Natural killer cell (primary cell): ENCODE results near the gene SSR2. TPM values are rescaled to one million over a fixed set of nuclear protein-coding genes. Genes with fewer than 3 reads are reported as not detected.

Experiments used
- ATAC-seq, 3 donors: fragments of 150-1000 bp in 2 of 3; fragments of 200-7000 bp in 1 of 3; cut with Tn5 transposase; 1 replicate in 1 of 3; 2 replicates in 2 of 3; pipeline ENCODE4 v1.10.0; 2021; ENCODE audit warnings: mild to moderate bottlenecking in 2 of 3, moderate library complexity in 2 of 3
- DNase-seq, 2 donors: peaks; one replicate each; pipeline versions ENCODE4 v3.0.0 to v3.0.0-alpha.2; 2013 to 2021; ENCODE audit warnings: mixed read lengths in 1 of 2
- H3K27ac ChIP-seq: one replicate; pipeline ENCODE4 v1.5.1; 2013; ENCODE audit warnings: mild to moderate bottlenecking, low read length
- H3K27me3 ChIP-seq: one replicate; pipeline ENCODE4 v1.6.1; 2013; ENCODE audit warnings: low read length; ENCODE audit not compliant: control insufficient read depth, insufficient read depth
- H3K36me3 ChIP-seq: one replicate; pipeline ENCODE4 v1.6.1; 2013; ENCODE audit warnings: low read length; ENCODE audit not compliant: control insufficient read depth, insufficient read depth
- H3K4me1 ChIP-seq: one replicate; pipeline ENCODE4 v1.6.1; 2013; ENCODE audit warnings: low read length; ENCODE audit not compliant: control insufficient read depth, insufficient read depth
- H3K4me3 ChIP-seq: one replicate; pipeline ENCODE4 v1.5.1; 2013; ENCODE audit warnings: low read length
- H3K9me3 ChIP-seq: one replicate; pipeline ENCODE4 v1.6.1; 2013; ENCODE audit warnings: low read length; ENCODE audit not compliant: control insufficient read depth, insufficient read depth
- H3K27ac Mint-ChIP-seq, 2 donors: one replicate each; pipeline ENCODE4 v1.8.0; 2022; ENCODE audit warnings: mild to moderate bottlenecking in 2 of 2, mixed read lengths in 2 of 2, moderate library complexity in 1 of 2
- H3K27me3 Mint-ChIP-seq, 2 donors: one replicate each; pipeline ENCODE4 v1.8.0; 2022; ENCODE audit warnings: low read depth in 2 of 2, mixed read lengths in 2 of 2
- H3K36me3 Mint-ChIP-seq: one replicate; pipeline ENCODE4 v1.8.0; 2022; ENCODE audit warnings: mixed read lengths
- H3K4me1 Mint-ChIP-seq, 2 donors: one replicate each; pipeline ENCODE4 v1.8.0; 2022; ENCODE audit warnings: mixed read lengths in 2 of 2
- H3K4me3 Mint-ChIP-seq: one replicate; pipeline ENCODE4 v1.8.0; 2022; ENCODE audit warnings: mild to moderate bottlenecking, moderate library complexity, mixed read lengths
- H3K9me3 Mint-ChIP-seq, 2 donors: one replicate each; pipeline ENCODE4 v1.8.0; 2022; ENCODE audit warnings: mixed read lengths in 2 of 2
- WGBS: methylation state at CpG from one replicate; pipeline ENCODE4 v1.1.7; 2013; ENCODE audit warnings: missing lambda C conversion rate; ENCODE audit not compliant: insufficient coverage; 5-methylcytosine and 5-hydroxymethylcytosine counted together
- intact Hi-C: fragments of 100-400 bp; cut with micrococcal nuclease; formaldehyde crosslinking; loops from one replicate; pipeline ENCODE4 v1.14.2; 2022
- total RNA-seq, 4 donors: library from RNA; stranded (reverse); fragments of 120-200 nt in 1 of 4; gene quantifications; one replicate each; pipeline versions ENCODE4 v1.2.3 to v1.2.4, GENCODE V29; 2013 to 2022
- TF ChIP-seq, protein P1 (sequence below): fragments of 200-600 bp; IDR thresholded peaks from one replicate; pipeline ENCODE4 v1.8.0; 2022; ENCODE audit warnings: antibody characterized with exemption

Gene SSR2
- total RNA-seq, 3 donors from 2014 or later (not counting 1 experiment from before 2014, with no cell fraction given), result 209 to 215 (median 211) TPM

DNA sequence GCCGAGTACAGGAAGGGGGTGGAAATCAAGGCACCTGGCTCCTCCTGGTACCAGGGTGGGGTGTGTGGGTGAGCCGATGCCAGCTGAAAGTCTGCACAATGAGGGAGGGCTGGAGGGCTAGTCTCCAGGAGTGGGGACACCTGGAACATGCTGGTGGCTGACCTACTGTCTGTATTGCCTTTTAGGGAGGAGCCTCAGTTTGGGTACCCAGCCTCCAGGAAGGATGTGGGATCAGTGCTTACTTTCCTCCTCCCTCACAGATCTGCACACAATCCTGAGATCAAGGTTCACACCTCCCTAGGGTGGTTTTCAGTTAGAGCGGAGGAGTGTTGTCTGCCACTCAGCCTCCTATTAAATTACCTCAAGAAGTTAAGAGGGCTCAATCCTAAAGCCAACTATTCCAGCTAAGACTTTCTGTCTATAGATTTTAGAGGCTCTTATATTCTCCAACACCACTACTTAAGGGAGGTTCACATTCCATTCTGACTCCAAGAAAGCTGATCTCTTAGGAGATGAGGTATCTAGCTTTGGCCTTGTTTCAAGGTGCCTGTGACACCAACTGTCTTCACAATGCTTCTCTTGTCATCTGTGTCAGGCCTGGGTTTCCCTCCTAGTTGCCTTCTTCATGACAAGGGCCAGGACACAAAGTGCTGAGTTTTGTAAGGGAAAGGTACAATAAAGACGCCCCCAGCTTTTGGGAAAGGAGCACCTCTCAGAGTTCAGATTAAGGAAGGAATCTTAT lies 15.7 kb downstream of the SSR2 start:
- no peaks in the 10 kb centered on the region for H3K9me3 Mint-ChIP-seq
- H3K27ac Mint-ChIP-seq, result peak overlapping the region; percentile 80 to 85
- Histone ChIP-seq H3K4me1 (peaks cover 24% of the 10 kb centered on the region), H3K27me3 (no peaks in the 10 kb centered on the region), H3K9me3 (no peaks in the 10 kb centered on the region), H3K27ac (peak overlapping the region; percentile 62), H3K36me3 (peaks cover 17% of the 10 kb centered on the region), H3K4me3 (no peak overlapping the region)
- WGBS, result 39% methylated on average over 4 of the region's 4 CpGs
- intact Hi-C loops, result no loop called here
- H3K36me3 Mint-ChIP-seq, result no peaks in the 10 kb centered on the region
- H3K27me3 Mint-ChIP-seq, result no peaks in the 10 kb centered on the region
- peak overlapping the region; percentile 70 for H3K4me3 Mint-ChIP-seq
- ATAC-seq (peak; percentile 80 to 87 (median 84)), DNase-seq (peak in 1 of 2 donors; percentile 73)
- TF ChIP-seq, protein P1, sequence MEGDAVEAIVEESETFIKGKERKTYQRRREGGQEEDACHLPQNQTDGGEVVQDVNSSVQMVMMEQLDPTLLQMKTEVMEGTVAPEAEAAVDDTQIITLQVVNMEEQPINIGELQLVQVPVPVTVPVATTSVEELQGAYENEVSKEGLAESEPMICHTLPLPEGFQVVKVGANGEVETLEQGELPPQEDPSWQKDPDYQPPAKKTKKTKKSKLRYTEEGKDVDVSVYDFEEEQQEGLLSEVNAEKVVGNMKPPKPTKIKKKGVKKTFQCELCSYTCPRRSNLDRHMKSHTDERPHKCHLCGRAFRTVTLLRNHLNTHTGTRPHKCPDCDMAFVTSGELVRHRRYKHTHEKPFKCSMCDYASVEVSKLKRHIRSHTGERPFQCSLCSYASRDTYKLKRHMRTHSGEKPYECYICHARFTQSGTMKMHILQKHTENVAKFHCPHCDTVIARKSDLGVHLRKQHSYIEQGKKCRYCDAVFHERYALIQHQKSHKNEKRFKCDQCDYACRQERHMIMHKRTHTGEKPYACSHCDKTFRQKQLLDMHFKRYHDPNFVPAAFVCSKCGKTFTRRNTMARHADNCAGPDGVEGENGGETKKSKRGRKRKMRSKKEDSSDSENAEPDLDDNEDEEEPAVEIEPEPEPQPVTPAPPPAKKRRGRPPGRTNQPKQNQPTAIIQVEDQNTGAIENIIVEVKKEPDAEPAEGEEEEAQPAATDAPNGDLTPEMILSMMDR, result no peak
- H3K4me1 Mint-ChIP-seq, result peaks cover 21 to 24% of the 10 kb centered on the region in 2 donors

DNA sequence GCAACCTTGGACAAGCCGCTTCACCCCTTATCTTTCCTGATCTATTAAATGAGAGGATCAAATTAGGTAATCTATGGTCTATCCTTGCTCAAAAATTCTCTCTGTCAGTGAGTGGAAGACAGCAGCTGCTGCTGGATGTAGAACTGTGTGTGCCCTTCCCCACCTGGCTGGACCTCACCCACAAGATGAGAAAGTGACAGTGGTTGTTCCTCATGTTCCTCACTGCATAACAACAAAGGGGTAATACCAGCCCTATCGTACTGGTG lies 16.9 kb downstream of the SSR2 start:
- no peaks in the 10 kb centered on the region for H3K27me3 Mint-ChIP-seq
- TF ChIP-seq, protein P1, result no peak
- peaks cover 21 to 24% of the 10 kb centered on the region in 2 donors for H3K4me1 Mint-ChIP-seq
- H3K9me3 Mint-ChIP-seq, result no peaks in the 10 kb centered on the region
- DNase-seq (no peak), ATAC-seq (no peak)
- no peak overlapping the region for H3K4me3 Mint-ChIP-seq
- intact Hi-C loops, result no loop called here
- no peaks in the 10 kb centered on the region for H3K27me3 ChIP-seq
- no peak overlapping the region for H3K4me3 ChIP-seq
- H3K36me3 Mint-ChIP-seq, result no peaks in the 10 kb centered on the region
- H3K27ac ChIP-seq, result no peak overlapping the region
- no peak overlapping the region for H3K27ac Mint-ChIP-seq
- no CpG with 5 or more reads among the region's 2 CpGs for WGBS
- H3K4me1 ChIP-seq, result peaks cover 24% of the 10 kb centered on the region
- H3K36me3 ChIP-seq, result peaks cover 10% of the 10 kb centered on the region
- no peaks in the 10 kb centered on the region for H3K9me3 ChIP-seq

DNA sequence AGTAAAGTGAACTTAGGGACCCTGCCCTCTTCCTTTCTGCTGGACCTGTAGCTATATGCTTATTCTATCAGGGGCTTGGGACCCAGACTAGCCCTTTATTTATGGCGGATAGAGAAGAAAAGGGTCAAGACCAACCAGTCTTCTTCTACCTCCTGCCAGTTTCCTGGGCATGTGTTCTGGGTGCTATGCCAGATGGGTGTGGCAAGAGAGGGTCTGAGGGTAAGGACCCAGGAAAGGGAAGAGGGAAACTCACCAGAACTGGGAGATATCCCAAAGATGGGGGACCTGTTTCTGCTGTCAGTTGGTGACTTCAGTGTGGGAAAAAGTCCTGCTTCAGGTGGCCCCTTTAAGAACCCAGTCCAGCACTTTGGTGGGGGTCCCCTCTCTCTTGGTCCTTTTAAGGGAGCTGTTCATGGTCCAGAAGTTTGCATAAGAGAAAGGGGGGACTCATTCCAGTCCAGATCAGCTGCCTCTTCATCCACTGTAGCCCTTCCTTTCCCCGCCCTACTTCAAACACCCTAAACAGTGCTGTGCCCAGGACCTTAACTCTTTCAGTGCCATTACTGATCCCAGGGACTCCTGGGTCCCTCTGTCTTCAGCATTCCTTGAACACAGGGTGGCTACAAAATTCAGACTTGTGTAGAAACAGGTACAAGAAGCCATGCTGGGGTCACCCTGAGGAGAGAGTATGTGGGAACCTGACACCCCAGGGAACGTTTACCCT lies 18.4 kb downstream of the SSR2 start:
- no peak overlapping the region for H3K27ac ChIP-seq
- DNase-seq, result no peak
- TF ChIP-seq, protein P1, result no peak
- peaks cover 24% of the 10 kb centered on the region for H3K4me1 ChIP-seq
- H3K27me3 Mint-ChIP-seq, result no peaks in the 10 kb centered on the region
- peaks cover 3% of the 10 kb centered on the region for H3K36me3 ChIP-seq
- no peaks in the 10 kb centered on the region for H3K9me3 ChIP-seq
- peak overlapping the region in 1 of 2 donors; percentile 13 for H3K27ac Mint-ChIP-seq
- H3K4me3 ChIP-seq, result no peak overlapping the region
- 91% methylated on average over 3 of the region's 3 CpGs for WGBS
- ATAC-seq, result no peak
- no peak overlapping the region for H3K4me3 Mint-ChIP-seq
- peaks cover 21 to 24% of the 10 kb centered on the region in 2 donors for H3K4me1 Mint-ChIP-seq
- no peaks in the 10 kb centered on the region for H3K9me3 Mint-ChIP-seq
- H3K27me3 ChIP-seq, result no peaks in the 10 kb centered on the region
- intact Hi-C loops, result no loop called here
- no peaks in the 10 kb centered on the region for H3K36me3 Mint-ChIP-seq
